ENCODE data around the gene ADPRH. TPM values are rescaled to one million over a fixed set of nuclear protein-coding genes. Genes with fewer than 3 reads are reported as not detected.
A peak's percentile ranks its signal among the peaks of the same experiment; 100 is the strongest.

The ADPRH gene
- total RNA-seq, 1 experiment from 2014 or later: 4.7 TPM

- BruUV-seq (replicated peaks): no TSS peak
- Histone ChIP-seq H3K36me3 (ENCODE audit: low read depth, low read length) (no peaks in the 10 kb centered on the region), H3K4me2 (ENCODE audit: low read length) (no peak overlapping the region), H3K4me3 (ENCODE audit: low read length) (no peak overlapping the region), H3F3A (ENCODE audit: low read length, unreplicated experiment) (no peaks in the 10 kb centered on the region), H3K79me2 (ENCODE audit: low read length) (no peaks in the 10 kb centered on the region), H3K9me2 (replicated peaks; ENCODE audit: low read length) (no peaks in the 10 kb centered on the region), H4K20me1 (ENCODE audit: low read length) (no peaks in the 10 kb centered on the region), H3K9me3 (ENCODE audit: low read length) (no peaks in the 10 kb centered on the region), H3K27ac (ENCODE audit: low read length) (no peak overlapping the region), H2AFZ (ENCODE audit: low read length) (no peak overlapping the region), H3K4me1 (ENCODE audit: insufficient read depth, low read length) (peaks cover 11% of the 10 kb centered on the region; the same call in 1 of the 2 replicates), H3K9ac (ENCODE audit: low read length) (no peak overlapping the region), H3K27me3 (ENCODE audit: low read length) (no peaks in the 10 kb centered on the region)
- ATAC-seq (no peak), DNase-seq (no peak)
- TF ChIP-seq CTCF (conservative IDR thresholded peaks at IDR 0.05; ENCODE audit: low read depth, low read length) (no peak), EZH2phosphoT487 (IDR thresholded peaks at IDR 0.05; ENCODE audit: borderline replicate concordance, low read length) (no peak), EZH2 (IDR thresholded peaks at IDR 0.05; ENCODE audit: low read length, unreplicated experiment) (no peak)
- POLR2A ChIA-PET (ENCODE audit: unreplicated experiment): no interaction called here
- CTCF ChIA-PET: no interaction called here
- intact Hi-C loops (cut with micrococcal nuclease): no loop called here
Measured at GRCh38 chr3:119601154-119601553, 21.9 kb downstream of the ADPRH start.

GRCh38 chr3:119602676-119603075, 23.4 kb downstream of the ADPRH start:
- no peaks in the 10 kb centered on the region for H3K79me2 ChIP-seq (ENCODE audit: low read length)
- no peaks in the 10 kb centered on the region for H3K9me2 ChIP-seq (replicated peaks; ENCODE audit: low read length)
- DNase-seq (no peak), ATAC-seq (no peak)
- no peak overlapping the region for H2AFZ ChIP-seq (ENCODE audit: low read length)
- no peak for TF ChIP-seq EZH2 (IDR thresholded peaks at IDR 0.05; ENCODE audit: low read length, unreplicated experiment)
- TF ChIP-seq CTCF (conservative IDR thresholded peaks at IDR 0.05; ENCODE audit: low read depth, low read length): no peak
- TF ChIP-seq EZH2phosphoT487 (IDR thresholded peaks at IDR 0.05; ENCODE audit: borderline replicate concordance, low read length): no peak
- no peak overlapping the region for H3K27ac ChIP-seq (ENCODE audit: low read length)
- H3K4me1 ChIP-seq (ENCODE audit: insufficient read depth, low read length): peaks cover 8% of the 10 kb centered on the region; the same call in 1 of the 2 replicates
- no peaks in the 10 kb centered on the region for H3K27me3 ChIP-seq (ENCODE audit: low read length)
- intact Hi-C loops (cut with micrococcal nuclease): no loop called here
- no peaks in the 10 kb centered on the region for H3K9me3 ChIP-seq (ENCODE audit: low read length)
- H3K9ac ChIP-seq (ENCODE audit: low read length): no peak overlapping the region
- no peak overlapping the region for H3K4me2 ChIP-seq (ENCODE audit: low read length)
- POLR2A ChIA-PET (ENCODE audit: unreplicated experiment): no interaction called here
- H3F3A ChIP-seq (ENCODE audit: low read length, unreplicated experiment): no peaks in the 10 kb centered on the region
- no peak overlapping the region for H3K4me3 ChIP-seq (ENCODE audit: low read length)
- CTCF ChIA-PET: no interaction called here
- no TSS peak for BruUV-seq (replicated peaks)
- no peaks in the 10 kb centered on the region for H3K36me3 ChIP-seq (ENCODE audit: low read depth, low read length)
- H4K20me1 ChIP-seq (ENCODE audit: low read length): no peaks in the 10 kb centered on the region

GRCh38 chr3:119604878-119605277, 25.6 kb downstream of the ADPRH start:
- Histone ChIP-seq H3K79me2 (ENCODE audit: low read length) (no peaks in the 10 kb centered on the region), H3K36me3 (ENCODE audit: low read depth, low read length) (no peaks in the 10 kb centered on the region), H3K4me3 (ENCODE audit: low read length) (no peak overlapping the region), H3K27ac (ENCODE audit: low read length) (no peak overlapping the region), H3F3A (ENCODE audit: low read length, unreplicated experiment) (no peaks in the 10 kb centered on the region), H3K9me2 (replicated peaks; ENCODE audit: low read length) (no peaks in the 10 kb centered on the region), H3K4me1 (ENCODE audit: insufficient read depth, low read length) (peaks cover 6% of the 10 kb centered on the region; the same call in 1 of the 2 replicates), H3K4me2 (ENCODE audit: low read length) (no peak overlapping the region), H3K9me3 (ENCODE audit: low read length) (no peaks in the 10 kb centered on the region), H2AFZ (ENCODE audit: low read length) (no peak overlapping the region), H3K27me3 (ENCODE audit: low read length) (no peaks in the 10 kb centered on the region), H4K20me1 (ENCODE audit: low read length) (no peaks in the 10 kb centered on the region), H3K9ac (ENCODE audit: low read length) (no peak overlapping the region)
- no TSS peak for BruUV-seq (replicated peaks)
- TF ChIP-seq EZH2 (IDR thresholded peaks at IDR 0.05; ENCODE audit: low read length, unreplicated experiment) (no peak), EZH2phosphoT487 (IDR thresholded peaks at IDR 0.05; ENCODE audit: borderline replicate concordance, low read length) (no peak), CTCF (conservative IDR thresholded peaks at IDR 0.05; ENCODE audit: low read depth, low read length) (no peak)
- ChIA-PET CTCF (no interaction called here), POLR2A (ENCODE audit: unreplicated experiment) (no interaction called here)
- DNase-seq (peak; percentile 56), ATAC-seq (peak; percentile 81)
- intact Hi-C loops (cut with micrococcal nuclease): no loop called here

Data from PC-3 (cell line).